Kidney capillary endothelial cell (primary cell): ENCODE measurements around the gene ENO1.
A peak's percentile ranks its signal among the peaks of the same experiment; 100 is the strongest.
"Not testable (repeated sequence)": the region's sequence is repeated elsewhere in the genome, so short reads cannot be mapped to it uniquely, and the experiment has no call there.

ENCODE experiments used
- DNase-seq: peaks from one replicate; pipeline ENCODE4 v3.0.0-alpha.2; 2018; ENCODE audit warnings: low spot score

ENO1 gene

DNA sequence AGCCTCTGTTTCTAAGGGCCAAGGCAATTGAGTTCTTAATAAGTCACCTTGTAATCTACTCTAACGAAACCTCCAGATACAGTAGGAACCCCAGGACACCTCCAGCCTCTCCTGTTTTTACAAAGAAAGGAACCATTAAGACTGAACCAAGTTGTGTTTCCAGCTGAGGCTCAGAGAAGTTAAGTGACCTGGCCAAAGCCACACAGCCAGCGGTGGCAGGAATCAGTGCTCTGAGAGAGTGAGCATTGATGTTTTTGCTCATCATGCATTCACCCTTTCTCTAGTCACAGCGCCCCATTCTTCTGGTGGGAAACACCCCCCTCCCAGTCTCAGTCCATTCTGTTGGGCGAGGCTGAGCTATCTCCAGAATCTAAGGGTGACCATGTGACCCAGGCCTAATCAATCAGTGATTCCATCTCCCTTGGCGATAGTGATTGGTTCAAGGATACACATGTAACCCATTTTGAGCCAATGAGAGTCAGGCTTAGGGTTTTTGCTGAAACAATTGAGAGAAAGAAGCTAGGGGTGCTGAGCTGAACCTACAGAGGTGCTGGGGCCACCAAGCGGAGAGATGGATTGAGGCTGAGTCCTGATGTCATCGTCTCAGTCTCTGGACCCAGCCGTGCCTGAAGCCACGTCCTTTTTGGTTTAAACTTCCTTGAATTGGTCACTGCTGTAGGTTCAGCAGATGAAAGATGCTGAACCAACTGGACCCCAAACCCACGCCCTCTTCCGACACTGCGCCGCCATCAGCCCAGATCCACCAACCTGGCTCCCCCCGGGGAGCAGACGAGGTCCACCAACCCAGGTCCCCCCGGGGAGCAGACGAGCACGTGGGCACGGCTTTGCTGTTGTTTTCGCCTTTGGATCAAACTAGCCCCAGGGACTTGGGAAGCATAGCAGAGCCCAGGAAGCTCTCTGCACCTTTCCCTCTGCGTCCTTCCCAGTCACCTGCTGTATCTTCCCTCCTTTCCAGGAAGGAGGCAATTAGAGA lies 33.1 kb downstream of the ENO1 start:
- DNase-seq = no peak

DNA sequence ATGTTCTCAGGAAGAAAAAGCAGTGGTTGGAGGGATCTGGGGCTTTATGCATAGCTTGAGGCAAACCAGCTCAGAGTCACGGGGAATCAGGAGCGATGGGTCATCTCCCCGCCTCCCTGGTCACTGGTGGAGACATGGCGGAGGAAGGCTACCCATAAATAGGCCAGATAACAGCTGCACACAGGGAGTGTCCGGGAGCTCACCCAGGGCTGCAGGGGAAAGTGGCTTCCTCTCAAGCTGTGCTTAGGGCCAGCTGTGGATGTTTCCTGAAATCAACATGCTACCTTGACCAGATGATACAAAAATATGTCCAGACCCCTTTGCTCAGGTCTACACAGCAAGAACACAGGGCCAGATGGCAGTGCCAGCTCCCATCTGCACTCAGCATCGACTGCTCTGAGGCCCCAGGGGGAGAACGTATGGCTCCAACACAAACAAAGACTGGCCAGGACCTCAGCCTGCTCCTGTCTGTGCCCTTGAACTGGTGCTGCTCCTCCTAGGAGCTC lies 33.9 kb downstream of the ENO1 start:
- DNase-seq = no peak

DNA sequence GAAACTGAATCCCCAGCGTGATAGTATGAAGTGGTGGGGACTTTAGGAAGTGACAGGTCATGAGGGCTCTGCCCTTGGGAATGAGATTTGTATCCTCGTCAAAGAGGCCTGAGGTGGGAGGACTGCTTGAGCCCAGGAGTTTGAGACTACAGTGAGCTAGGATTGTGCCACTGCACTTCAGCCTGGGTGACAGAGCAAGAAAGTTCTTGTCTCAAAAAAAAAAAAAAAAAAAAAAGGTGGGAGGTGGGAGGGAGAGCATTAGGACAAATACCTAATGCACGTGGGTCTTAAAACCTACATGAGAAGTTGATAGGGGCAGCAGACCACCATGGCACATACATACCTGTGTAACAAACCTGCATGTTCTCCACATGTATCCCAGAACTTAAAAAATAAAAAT lies 37.1 kb downstream of the ENO1 start:
- DNase-seq = no peak

DNA sequence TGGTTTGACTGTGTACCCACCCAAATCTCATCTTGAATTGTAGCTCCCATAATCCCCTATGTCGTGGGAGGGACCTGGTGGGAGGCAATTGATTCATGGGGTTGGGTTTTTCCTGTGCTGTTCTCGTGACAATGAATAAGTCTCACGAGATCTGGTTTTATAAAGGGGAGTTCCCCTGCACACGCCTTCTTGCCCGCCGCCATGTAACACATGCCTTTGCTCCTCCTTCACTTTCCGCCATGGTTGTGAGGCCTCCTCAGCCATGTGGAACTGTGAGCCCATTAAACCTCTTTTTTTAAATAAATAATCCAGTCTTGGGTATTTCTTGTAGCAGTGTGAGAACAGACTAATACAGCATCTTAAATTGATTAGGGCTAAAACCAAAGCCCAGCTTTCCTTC lies 38.5 kb downstream of the ENO1 start:
- DNase-seq = no peak

DNA sequence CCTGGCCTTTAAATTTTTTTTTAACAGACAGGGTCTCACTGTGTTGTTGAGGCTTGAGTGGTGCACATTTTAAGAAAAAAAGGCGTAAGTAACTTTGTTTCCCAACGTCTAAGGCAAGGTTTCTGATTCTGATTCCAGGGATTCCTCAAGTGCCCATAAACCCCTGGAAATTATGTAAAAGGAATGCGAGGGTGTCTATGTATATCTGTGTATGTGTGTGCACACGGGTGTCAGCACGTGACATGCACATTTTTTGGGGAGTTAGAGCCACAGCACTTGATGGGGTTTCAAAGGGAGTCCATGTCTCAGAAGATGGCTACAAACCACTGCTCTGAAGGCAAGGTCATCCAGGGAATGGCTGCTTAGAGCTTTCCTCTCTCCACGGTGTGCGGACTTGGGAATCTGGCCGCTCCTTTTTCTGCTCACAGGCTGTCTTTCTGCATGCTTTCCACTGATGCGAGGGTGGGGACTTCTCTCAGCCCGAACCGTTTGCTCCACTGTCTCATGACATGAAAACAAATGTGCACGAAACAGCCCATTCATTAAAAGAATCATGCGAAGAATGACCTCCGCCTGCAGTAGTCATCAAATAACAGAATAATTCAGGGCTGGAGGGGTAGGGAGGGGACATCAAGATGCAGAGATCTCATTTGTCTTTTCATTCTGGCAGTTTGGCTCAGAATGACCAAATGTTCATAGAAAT lies 42.4 kb downstream of the ENO1 start:
- no peak for DNase-seq

DNA sequence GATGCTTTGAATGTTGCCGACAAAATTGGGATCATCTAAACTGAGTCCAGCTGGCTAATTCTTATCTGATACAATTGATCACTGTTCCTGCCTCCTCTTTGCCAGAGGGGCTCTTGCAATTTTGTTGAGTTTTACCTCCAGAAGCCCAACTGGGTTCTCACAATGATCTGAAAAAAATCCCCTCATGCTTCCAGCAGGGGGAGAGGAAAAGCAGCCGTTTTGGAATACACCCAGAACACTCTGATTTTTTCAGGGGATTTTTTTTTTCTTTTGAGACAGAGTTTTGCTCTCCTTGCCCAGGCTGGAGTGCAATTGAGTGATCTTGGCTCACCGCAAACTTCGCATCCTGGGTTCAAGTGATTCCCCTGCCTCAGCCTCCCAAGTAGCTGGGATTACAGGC lies 47.1 kb downstream of the ENO1 start:
- no peak for DNase-seq

DNA sequence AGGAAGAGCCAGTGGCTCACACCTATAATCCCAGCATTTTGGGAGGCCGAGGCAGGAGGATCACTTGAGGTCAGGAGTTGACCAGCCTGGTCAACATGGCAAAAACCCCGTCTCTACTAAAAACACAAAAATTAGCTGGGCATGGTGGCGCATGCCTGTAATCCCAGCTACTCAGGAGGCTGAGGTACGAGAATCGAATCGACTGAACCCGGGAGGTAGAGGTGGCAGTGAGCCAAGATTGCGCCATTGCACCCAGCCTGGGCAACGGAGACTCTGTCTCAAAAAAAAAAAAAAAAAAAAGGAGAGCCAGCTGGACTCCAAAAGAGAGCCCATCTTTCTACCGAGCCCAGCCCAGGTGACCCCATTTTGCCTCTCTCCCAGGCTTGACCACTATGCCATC lies 47.8 kb downstream of the ENO1 start:
- DNase-seq = not testable (repeated sequence)

DNA sequence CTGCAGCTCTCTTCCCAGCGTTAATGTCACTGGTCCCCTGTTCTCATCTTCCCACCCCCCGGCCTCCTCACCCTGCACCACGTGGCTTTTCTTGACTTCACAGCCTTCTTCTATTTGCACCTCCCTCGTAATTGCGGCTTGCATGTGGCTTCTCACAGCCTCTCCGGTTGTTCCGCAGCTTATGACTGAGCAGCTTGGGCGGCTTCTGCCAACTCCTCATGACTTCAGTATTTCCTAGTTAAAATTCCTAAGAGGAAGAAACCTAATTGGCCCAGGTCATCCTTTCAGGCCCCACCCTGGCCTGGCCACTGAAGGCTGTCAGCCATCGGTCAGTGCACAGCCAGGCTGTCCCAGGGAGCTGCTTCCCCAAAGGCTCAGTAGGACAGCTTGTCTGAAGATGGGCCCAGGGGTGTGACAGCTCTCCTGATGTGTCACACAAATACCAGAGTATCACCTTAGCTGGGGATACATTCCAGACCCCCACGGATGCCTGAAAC lies 52.5 kb downstream of the ENO1 start:
- peak; percentile 61 for DNase-seq

DNA sequence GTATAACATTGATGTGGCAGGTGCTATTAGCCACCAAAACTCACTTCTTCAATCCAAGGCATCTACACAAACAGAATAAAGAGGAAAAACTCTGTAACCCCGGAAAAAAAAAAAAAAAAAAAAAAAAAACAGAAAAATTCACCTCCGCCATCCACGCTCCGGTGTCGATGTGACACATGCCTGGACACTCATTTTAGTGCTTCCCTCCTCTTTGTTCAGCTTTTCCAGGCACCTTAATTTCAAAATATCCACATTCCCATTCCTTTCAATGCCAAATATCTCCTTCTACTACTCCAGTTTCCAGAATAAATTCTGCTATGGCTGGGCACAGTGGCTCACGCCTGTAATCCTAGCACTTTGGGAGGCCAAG lies 55.2 kb downstream of the ENO1 start:
- DNase-seq = no peak

DNA sequence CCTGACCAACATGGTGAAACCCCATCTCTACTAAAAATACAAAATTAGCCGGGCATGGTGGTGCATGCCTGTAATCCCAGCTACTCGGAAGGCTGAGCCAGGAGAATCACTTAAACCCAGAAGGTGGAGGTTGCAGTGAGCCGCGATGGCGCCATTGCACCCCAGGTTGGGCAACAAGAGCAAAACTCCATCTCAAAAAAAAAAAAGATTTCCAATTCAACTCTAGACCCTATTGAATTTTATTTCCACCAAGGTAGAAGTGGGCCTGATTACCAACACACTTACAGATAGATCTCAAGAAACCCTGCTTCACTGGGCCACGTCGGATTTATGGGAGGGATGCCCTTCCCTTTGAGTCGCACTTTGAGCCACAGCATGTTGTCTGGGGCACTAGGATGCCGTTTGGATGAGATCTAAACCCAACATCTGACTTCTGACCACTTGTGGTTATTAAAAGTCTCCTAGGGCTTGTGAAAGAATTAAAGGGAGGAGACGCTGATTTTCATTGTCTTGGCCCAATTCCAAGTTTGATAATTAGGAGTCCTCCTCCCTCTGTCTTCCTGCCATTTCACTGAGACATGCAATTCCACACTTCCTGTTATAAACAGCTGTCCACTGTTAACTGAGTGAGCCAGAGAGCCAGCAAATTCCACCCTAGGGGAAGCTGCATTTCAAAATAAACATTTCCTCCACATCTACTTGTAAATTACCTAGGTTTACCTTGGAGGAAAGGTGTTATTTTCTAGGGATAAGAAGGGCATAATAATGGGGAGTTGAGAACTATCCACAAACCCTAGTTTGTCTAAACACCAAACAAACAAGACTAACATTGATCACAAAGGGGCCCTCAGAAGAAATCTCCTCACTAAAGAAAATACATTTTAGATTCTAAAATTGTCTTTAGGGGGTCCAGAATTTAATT lies 55.9 kb downstream of the ENO1 start:
- peak; percentile 85 for DNase-seq

DNA sequence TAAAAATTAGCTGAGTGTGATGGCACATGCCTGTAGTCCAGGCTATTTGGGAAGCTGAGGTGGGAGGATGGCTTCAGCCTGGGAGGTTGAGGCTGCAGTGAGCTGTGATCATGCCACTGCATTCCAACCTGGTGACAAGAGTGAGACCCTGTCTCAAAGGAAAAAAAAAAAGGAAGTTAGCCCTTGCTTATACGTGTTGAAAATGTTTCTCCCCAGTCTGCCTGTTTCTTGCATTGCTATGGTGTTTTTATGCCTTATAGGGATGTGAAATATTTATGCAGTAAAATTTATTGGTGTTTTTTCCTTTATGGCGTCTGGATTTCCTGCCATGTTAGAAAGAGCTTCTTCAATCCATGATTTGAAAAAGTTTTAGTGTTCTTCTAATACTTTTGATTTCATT lies 57.4 kb downstream of the ENO1 start:
- DNase-seq = no peak

DNA sequence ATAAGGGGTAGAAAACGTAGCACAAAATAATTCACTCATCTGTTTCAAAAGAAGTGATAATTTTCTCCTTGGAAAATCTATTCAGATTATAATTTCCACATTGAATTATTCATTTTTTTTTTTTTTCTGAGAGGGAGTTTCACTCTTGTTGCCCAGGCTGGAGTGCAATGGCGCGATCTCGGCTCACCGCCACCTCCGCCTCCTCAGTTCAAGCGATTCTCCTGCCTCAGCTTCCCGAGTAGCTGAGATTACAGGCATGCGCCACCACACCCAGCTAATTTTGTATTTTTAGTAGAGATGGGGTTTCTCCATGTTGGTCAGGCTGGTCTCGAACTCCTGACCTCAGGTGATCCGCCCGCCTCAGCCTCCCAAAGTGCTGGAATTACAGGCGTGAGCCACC lies 59.7 kb downstream of the ENO1 start:
- not testable (repeated sequence) for DNase-seq

DNA sequence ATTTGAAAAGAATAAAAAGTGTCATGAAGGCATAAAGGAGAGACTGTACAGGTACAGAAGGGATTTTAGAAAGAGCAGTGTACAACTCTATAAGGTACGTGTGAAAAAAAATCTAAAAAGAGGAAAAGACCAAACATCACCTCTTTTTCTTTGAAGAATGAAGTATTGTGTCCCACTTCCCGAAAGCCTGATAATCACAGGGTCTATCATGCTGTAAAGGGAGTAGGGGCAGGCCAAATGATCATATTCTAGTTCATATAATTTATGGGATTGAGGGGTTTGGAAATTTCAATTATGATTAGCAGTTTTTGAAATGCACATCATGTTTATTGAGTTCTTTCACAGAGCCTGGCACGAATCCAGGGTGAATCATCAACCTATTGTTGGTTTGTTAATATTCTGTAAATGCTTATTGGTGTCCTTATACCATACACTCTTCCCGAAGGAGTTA lies 60.1 kb downstream of the ENO1 start:
- peak; percentile 88 for DNase-seq

DNA sequence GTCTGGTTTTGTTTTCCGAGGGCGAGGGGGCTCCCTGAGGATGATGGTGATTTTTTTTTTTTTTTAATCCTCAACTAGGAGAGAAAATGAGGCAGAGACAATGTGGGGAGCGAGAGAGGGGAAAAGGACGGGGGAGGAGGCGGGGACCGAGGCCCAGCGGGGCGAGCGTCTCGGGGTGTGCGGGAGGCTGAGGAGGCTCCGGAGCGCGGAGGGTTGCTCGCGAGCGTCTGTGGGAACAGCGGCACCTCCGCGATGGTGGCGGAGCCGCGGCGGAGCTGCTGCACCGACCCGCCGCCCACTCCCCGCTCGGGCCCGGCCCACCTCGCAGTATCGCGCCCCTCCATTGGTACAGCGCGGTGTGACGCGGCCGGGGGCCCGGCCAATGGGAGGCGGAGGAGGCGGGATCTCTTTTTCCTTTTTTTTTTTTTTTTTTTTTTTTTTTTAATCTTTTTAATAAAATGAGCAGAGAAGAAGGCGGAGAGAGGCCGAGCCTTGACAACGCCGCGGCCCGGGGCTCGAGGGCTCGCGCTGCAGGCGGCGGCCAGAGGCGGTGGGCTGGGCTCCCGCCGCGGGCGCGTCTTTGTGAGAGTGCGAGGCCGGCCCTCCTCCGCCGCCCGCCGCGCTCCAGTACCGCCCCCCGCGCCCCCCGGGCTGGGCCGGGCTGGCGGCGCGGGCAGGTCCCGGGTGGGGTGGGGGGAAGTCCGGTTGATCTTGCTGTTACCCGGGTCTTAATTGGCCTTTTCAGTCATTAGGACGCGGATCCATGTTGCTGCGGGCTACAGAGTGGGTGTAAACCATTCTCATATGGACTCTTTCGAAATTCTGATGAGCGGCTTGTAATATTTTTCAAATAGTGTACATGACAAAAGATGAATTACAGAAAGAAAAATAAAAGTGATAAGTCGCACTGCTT lies 60.8 kb downstream of the ENO1 start, which contains the start of gene RERE:
RERE (minus strand) TSS at position 229 of the 913 bp plus-strand sequence.
- DNase-seq = peak; percentile 85

DNA sequence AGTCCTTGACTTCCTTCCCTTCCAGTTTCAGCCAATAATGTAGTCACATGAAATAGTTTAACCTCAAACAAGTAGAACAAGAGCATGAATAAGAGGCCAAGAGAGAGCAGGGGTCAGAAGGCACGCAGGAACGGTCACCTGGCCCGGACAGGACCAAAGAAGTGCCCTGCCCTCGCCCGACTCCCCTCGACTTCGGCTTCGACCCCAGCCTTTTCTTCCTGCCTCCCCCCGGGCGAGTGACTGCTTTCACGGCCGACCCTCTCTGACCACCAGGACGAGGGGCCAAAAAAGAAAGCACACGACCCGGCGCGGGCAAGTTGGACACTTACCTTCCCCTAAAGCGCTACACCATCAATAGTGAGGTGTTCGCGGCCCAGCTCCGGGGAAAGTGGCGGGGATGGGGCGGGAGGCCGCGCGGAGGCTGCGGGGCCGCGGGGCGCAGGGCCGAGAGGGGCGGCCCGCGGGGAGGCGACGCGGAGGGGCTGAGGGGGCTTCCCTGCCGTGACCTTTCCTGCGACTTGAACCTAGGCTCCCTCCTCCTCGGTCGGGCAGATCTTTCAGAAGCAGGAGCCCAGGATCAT lies 61.6 kb downstream of the ENO1 start:
- DNase-seq = no peak

DNA sequence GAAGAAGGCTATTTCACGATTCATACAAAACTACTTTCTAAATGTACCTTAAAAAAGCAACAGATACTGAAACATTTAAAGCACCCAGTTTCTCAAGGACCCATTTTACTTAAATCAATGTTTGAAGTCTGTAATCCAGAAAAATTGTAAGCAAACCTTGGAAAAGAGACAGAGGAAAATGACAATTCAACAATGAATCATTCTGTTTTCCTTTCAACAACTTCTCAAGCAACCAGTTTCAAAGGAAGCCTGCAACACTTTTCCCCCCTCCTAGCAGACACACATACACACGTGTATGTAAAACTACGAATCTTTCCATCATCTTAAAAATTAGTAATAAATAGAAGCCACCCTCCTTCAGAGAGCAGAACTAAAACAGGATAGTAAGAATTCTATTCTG lies 62.2 kb downstream of the ENO1 start:
- DNase-seq = peak; percentile 57

DNA sequence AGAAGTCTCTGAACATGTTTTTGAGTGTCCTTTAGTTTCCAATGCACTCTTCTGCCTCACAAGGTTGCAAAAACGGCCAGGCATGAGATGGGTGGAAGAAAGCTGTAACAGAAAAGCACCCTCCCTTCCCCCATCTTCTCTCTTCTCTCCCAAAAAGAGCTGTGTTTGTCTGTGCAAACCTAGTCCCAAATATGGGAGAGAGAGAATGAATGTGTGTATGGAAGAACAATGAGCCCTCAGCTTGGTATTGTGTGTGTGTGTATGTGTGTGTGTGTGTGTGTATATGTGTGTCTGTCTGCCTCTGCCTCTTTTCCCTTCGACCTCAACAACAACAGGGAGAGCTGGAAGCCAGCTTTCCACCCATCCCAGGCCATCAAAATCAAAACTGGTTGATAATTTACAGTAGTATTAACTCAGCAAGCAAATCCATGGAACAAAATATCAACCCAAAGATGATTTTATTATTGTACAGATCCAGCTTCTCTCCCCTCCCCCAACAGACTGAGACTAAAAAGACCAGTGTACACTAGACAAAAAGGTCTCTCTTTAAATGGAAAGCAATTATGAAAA lies 62.8 kb downstream of the ENO1 start:
- DNase-seq = no peak

DNA sequence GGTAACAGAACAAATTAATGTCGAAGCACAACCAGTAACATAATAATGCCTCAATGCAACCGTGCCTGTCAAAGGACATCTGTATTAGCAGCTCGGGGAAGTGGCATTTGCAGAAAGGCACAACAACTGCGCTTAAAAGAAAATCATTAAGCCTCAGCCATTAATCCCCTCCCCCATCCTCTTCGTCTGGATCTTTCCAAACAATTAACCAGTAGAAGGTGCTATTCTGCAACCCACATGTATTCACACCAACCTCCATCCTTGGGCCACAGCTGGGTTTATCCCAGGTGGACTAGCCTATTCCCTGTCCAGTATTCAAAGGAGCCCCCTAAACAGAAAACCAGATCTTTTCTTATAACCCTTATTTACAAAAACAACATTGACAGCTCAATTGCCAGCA lies 63.6 kb downstream of the ENO1 start:
- no peak for DNase-seq

DNA sequence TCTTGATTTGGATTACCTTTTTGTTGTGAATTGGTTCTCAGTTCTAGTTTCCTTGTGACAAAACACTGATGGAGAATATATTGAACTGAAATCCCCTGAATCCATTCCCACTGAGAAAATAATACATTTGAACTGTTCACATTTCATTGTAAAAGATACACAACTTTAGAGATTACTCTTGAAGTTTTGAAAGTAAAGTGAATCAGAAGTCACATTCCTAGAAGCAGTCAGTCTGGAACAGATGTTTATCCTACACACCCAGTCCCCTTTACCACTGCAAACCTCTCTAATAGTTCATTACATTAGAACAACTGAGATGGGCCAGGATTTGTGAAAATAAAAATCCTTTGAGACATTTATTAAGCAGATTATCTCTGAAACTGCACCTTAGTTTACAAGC lies 64.5 kb downstream of the ENO1 start:
- DNase-seq = no peak
